IMR-90 (cell line): Measurements from ENCODE around the gene MICU1. TPM values are rescaled to one million over a fixed set of nuclear protein-coding genes. Genes with fewer than 3 reads are reported as not detected.

Source experiments
- ATAC-seq: fragments of 200-7000 bp; cut with Tn5 transposase; 2 replicates; pipeline ENCODE4 v1.9.1; 2020; ENCODE audit warnings: low read depth, mild to moderate bottlenecking, moderate library complexity
- BruUV-seq: library from RNA; stranded (reverse); fragments of 400-500 nt; replicated peaks from 2 replicates; lab custom pipeline; 2021; lab: Mats Ljungman, UMichigan
- CTCF ChIA-PET: fragments of 300-600 bp; formaldehyde crosslinking; extraction: SDS; loops from one replicate; lab custom pipeline; 2021; ENCODE audit warnings: antibody characterized with exemption; lab: Yijun Ruan, JAX
- POLR2A ChIA-PET: fragments of 300-600 bp; sonication (Branson Sonifier 250); formaldehyde crosslinking; loops from one replicate; lab custom pipeline; 2022; ENCODE audit warnings: antibody characterized with exemption; ENCODE audit not compliant: unreplicated experiment; lab: Charles Lee
- DNase-seq: peaks from one replicate; pipeline ENCODE4 v3.0.0; 2013
- H2AFZ ChIP-seq: replicated peaks from 2 replicates; pipeline ENCODE3; 2013; ENCODE audit warnings: low read length, mild to moderate bottlenecking; ENCODE audit not compliant: poor library complexity
- H2AK5ac ChIP-seq: 2 replicates; pipeline ENCODE4 v1.6.1; 2013; ENCODE audit warnings: low read depth, low read length, inconsistent platforms
- H2AK9ac ChIP-seq: replicated peaks from 2 replicates; pipeline ENCODE3; 2013; ENCODE audit warnings: mild to moderate bottlenecking, low read depth, low read length, moderate library complexity; ENCODE audit not compliant: poor library complexity
- H2BK120ac ChIP-seq: 2 replicates; pipeline ENCODE4 v1.6.1; 2013; ENCODE audit warnings: low read depth, low read length, inconsistent platforms
- H2BK15ac ChIP-seq: 3 replicates; pipeline ENCODE4 v1.6.1; 2013; ENCODE audit warnings: low read depth, low read length, inconsistent platforms
- H2BK20ac ChIP-seq: 2 replicates; pipeline ENCODE4 v1.6.1; 2013; ENCODE audit warnings: low read depth, mild to moderate bottlenecking, inconsistent platforms, low read length, moderate library complexity
- H2BK5ac ChIP-seq: 2 replicates; pipeline ENCODE4 v1.6.1; 2013; ENCODE audit warnings: mild to moderate bottlenecking, low read depth, low read length, inconsistent platforms; ENCODE audit not compliant: poor library complexity, severe bottlenecking
- H3K14ac ChIP-seq: replicated peaks from 2 replicates; pipeline ENCODE4 v1.6.1; 2013; ENCODE audit warnings: low read depth, low read length, inconsistent platforms
- H3K18ac ChIP-seq: 2 replicates; pipeline ENCODE4 v1.6.1; 2013; ENCODE audit warnings: low read depth, low read length, control low read depth
- H3K23ac ChIP-seq: 2 replicates; pipeline ENCODE4 v1.6.1; 2013; ENCODE audit warnings: low read depth, low read length, inconsistent platforms
- H3K27ac ChIP-seq: 2 replicates; pipeline ENCODE4 v1.5.1; 2013; ENCODE audit warnings: mild to moderate bottlenecking, control low read depth, low read length; ENCODE audit not compliant: insufficient read depth
- H3K27me3 ChIP-seq: 2 replicates; pipeline ENCODE4 v1.6.1; 2013; ENCODE audit warnings: low read length; ENCODE audit not compliant: control insufficient read depth, insufficient read depth
- H3K36me3 ChIP-seq: 2 replicates; pipeline ENCODE4 v1.6.1; 2013; ENCODE audit warnings: low read length, mixed read lengths; ENCODE audit not compliant: control insufficient read depth, insufficient read depth
- H3K4ac ChIP-seq: 2 replicates; pipeline ENCODE4 v1.6.1; 2013; ENCODE audit warnings: low read depth, low read length, inconsistent platforms
- H3K4me1 ChIP-seq: 2 replicates; pipeline ENCODE4 v1.6.1; 2013; ENCODE audit warnings: low read length, mixed read lengths; ENCODE audit not compliant: control insufficient read depth, insufficient read depth
- H3K4me2 ChIP-seq: 2 replicates; pipeline ENCODE4 v1.6.1; 2013; ENCODE audit warnings: low read depth, mild to moderate bottlenecking, control low read depth, low read length, moderate library complexity
- H3K4me3 ChIP-seq: 2 replicates; pipeline ENCODE4 v1.5.1; 2013; ENCODE audit warnings: low read depth, mild to moderate bottlenecking, control low read depth, low read length, moderate library complexity; ENCODE audit not compliant: insufficient read depth
- H3K56ac ChIP-seq: 2 replicates; pipeline ENCODE4 v1.6.1; 2013; ENCODE audit warnings: low read length, inconsistent platforms; ENCODE audit not compliant: insufficient read depth; ENCODE audit errors: extremely low read depth
- H3K79me1 ChIP-seq, 2 experiments: 2 replicates each; pipeline ENCODE4 v1.6.1; 2013; ENCODE audit warnings: low read length in 2 of 2, inconsistent platforms in 1 of 2, low read depth in 1 of 2
- H3K9ac ChIP-seq: 2 replicates; pipeline ENCODE4 v1.6.1; 2013; ENCODE audit warnings: low read depth, low read length, control low read depth
- H3K9me1 ChIP-seq: 2 replicates; pipeline ENCODE4 v1.6.1; 2013; ENCODE audit warnings: low read length, inconsistent platforms; ENCODE audit not compliant: insufficient read depth
- H3K9me3 ChIP-seq: 2 replicates; pipeline ENCODE4 v1.6.1; 2013; ENCODE audit warnings: low read length; ENCODE audit not compliant: control insufficient read depth, insufficient read depth
- H4K20me1 ChIP-seq: 2 replicates; pipeline ENCODE4 v1.6.1; 2013; ENCODE audit warnings: low read length, inconsistent platforms; ENCODE audit not compliant: insufficient read depth
- H4K5ac ChIP-seq: 2 replicates; pipeline ENCODE4 v1.6.1; 2013; ENCODE audit warnings: mild to moderate bottlenecking, low read depth, low read length, control low read depth
- H4K8ac ChIP-seq, 2 experiments: 2 replicates each; pipeline ENCODE4 v1.6.1; 2013; ENCODE audit warnings: low read depth in 2 of 2, low read length in 2 of 2, control low read depth in 1 of 2, inconsistent platforms in 1 of 2
- H4K91ac ChIP-seq: 2 replicates; pipeline ENCODE4 v1.6.1; 2013; ENCODE audit warnings: low read depth, low read length, inconsistent platforms; ENCODE audit not compliant: insufficient read depth
- BHLHE40 ChIP-seq: fragments of 150-350 bp; IDR thresholded peaks from 2 replicates; pipeline ENCODE4 v1.6.1; 2016; ENCODE audit warnings: mild to moderate bottlenecking, low read depth, low read length
- CEBPB ChIP-seq: IDR thresholded peaks from 2 replicates; pipeline ENCODE4 v1.6.1; 2012; ENCODE audit warnings: low read depth, low read length, improper control_type of control experiment
- CHD1 ChIP-seq: IDR thresholded peaks from 2 replicates; pipeline ENCODE4 v1.6.1; 2012; ENCODE audit warnings: low read depth, low read length, improper control_type of control experiment
- CTCF ChIP-seq: conservative IDR thresholded peaks from 2 replicates; pipeline ENCODE4 v1.5.1; 2012; ENCODE audit warnings: mild to moderate bottlenecking, low read depth, low read length, improper control_type of control experiment
- ELK1 ChIP-seq: fragments of 150-350 bp; IDR thresholded peaks from 2 replicates; pipeline ENCODE4 v1.6.1; 2016; ENCODE audit warnings: low read depth, mild to moderate bottlenecking, low read length, moderate library complexity, borderline replicate concordance
- FOS ChIP-seq: fragments of 150-350 bp; IDR thresholded peaks from 2 replicates; pipeline ENCODE4 v1.6.1; 2016; ENCODE audit warnings: low read depth, low read length
- MAFK ChIP-seq: IDR thresholded peaks from 2 replicates; pipeline ENCODE4 v1.6.1; 2012; ENCODE audit warnings: low read depth, low read length, improper control_type of control experiment
- MXI1 ChIP-seq: IDR thresholded peaks from 2 replicates; pipeline ENCODE4 v1.6.1; 2012; ENCODE audit warnings: low read depth, mild to moderate bottlenecking, low read length, moderate library complexity, borderline replicate concordance
- NFE2L2 ChIP-seq: fragments of 150-350 bp; IDR thresholded peaks from 2 replicates; pipeline ENCODE4 v1.6.1; 2016; ENCODE audit warnings: low read depth, mild to moderate bottlenecking, low read length
- POLR2A ChIP-seq: IDR thresholded peaks from 2 replicates; pipeline ENCODE4 v1.6.1; 2012; ENCODE audit warnings: mild to moderate bottlenecking, low read depth, low read length
- RAD21 ChIP-seq: IDR thresholded peaks from 2 replicates; pipeline ENCODE4 v1.6.1; 2012; ENCODE audit warnings: low read length, improper control_type of control experiment
- RCOR1 ChIP-seq: IDR thresholded peaks from 2 replicates; pipeline ENCODE4 v1.6.1; 2012; ENCODE audit warnings: mild to moderate bottlenecking, low read length, improper control_type of control experiment; ENCODE audit not compliant: insufficient replicate concordance
- RFX5 ChIP-seq: IDR thresholded peaks from 2 replicates; pipeline ENCODE4 v1.8.0; 2012; ENCODE audit warnings: low read depth, mild to moderate bottlenecking, low read length, moderate library complexity
- SMC3 ChIP-seq: fragments of 150-350 bp; IDR thresholded peaks from 2 replicates; pipeline ENCODE4 v1.6.1; 2016; ENCODE audit warnings: low read depth, mild to moderate bottlenecking, antibody characterized with exemption, low read length, moderate library complexity
- USF2 ChIP-seq: fragments of 150-350 bp; IDR thresholded peaks from 2 replicates; pipeline ENCODE4 v1.6.1; 2017; ENCODE audit warnings: mild to moderate bottlenecking, antibody characterized with exemption, low read length, low read depth
- WGBS, 2 experiments: methylation state at CpG; one replicate each; pipeline versions ENCODE4 v1.1.5 to v1.1.7; 2013; ENCODE audit warnings: missing lambda C conversion rate in 2 of 2; ENCODE audit not compliant: insufficient read length in 1 of 2; ENCODE audit errors: extremely low coverage in 2 of 2; 5-methylcytosine and 5-hydroxymethylcytosine counted together
- dilution Hi-C: fragments of 300-500 bp; cut with HindIII; formaldehyde crosslinking; loops from one replicate; pipeline ENCODE4 v1.14.3; 2018; ENCODE audit warnings: low sequenced_read_pairs; ENCODE audit not compliant: unreplicated experiment
- in situ Hi-C: fragments of 300-500 bp; cut with MboI; formaldehyde crosslinking; loops from 3 replicates; pipeline ENCODE4 v1.14.3; 2019; ENCODE audit warnings: low sequenced_read_pairs, inconsistent platforms, mixed read lengths
- intact Hi-C: fragments of 100-400 bp; cut with micrococcal nuclease; formaldehyde crosslinking; loops from 2 replicates; pipeline ENCODE4 v1.10.0; 2022
- polyA plus RNA-seq, 3 experiments: library from polyadenylated mRNA; depleted of rRNA; stranded (reverse); fragments of >200 nt; gene quantifications; 2 replicates each; pipeline ENCODE4 v1.2.3, GENCODE V29; 2012; ENCODE audit warnings: low replicate concordance in 1 of 3
- total RNA-seq: library from RNA; depleted of rRNA; stranded (reverse); fragments of >200 nt; gene quantifications from 2 replicates; pipeline ENCODE4 v1.2.3, GENCODE V29; 2012

The MICU1 gene
- total and polyA plus RNA-seq, 2 of the 4 experiments (the other 2 are of a cell fraction): 43.6 to 44.7 TPM

- Histone ChIP-seq H3K4me3 (no peak overlapping the region), H3K14ac (no peak overlapping the region), H4K20me1 (no peaks in the 10 kb centered on the region), H3K79me1 (no peaks in the 10 kb centered on the region; a peak in 1 of 4 replicates), H2BK5ac (no peak overlapping the region), H3K36me3 (no peaks in the 10 kb centered on the region), H3K4ac (no peak overlapping the region), H3K9me1 (no peaks in the 10 kb centered on the region), H3K9me3 (no peaks in the 10 kb centered on the region), H2BK20ac (no peak overlapping the region), H3K18ac (no peak overlapping the region), H3K27me3 (no peaks in the 10 kb centered on the region), H4K91ac (no peak overlapping the region), H2AFZ (no peak overlapping the region), H3K4me1 (no peaks in the 10 kb centered on the region), H2AK9ac (no peak overlapping the region), H3K23ac (no peak overlapping the region), H3K4me2 (no peak overlapping the region), H4K5ac (no peak overlapping the region), H3K56ac (no peak overlapping the region), H2BK120ac (no peak overlapping the region), H2BK15ac (no peak overlapping the region), H3K9ac (no peak overlapping the region), H2AK5ac (no peak overlapping the region), H3K27ac (no peak overlapping the region), H4K8ac (no peak overlapping the region)
- WGBS, 2 experiments: 100% methylated on average over 1 of the region's 7 CpGs; no CpG with 5 or more reads in 1 of the 2 experiments
- no TSS peak for BruUV-seq
- TF ChIP-seq USF2 (no peak), CTCF (no peak), RAD21 (no peak), CEBPB (no peak), FOS (no peak), SMC3 (no peak), NFE2L2 (no peak), CHD1 (no peak), BHLHE40 (no peak), ELK1 (no peak), RCOR1 (no peak), RFX5 (no peak), MAFK (no peak), POLR2A (no peak), MXI1 (no peak)
- no peak for ATAC-seq
- intact Hi-C loops (no loop called here), dilution Hi-C loops (no loop called here), in situ Hi-C loops (no loop called here)
- DNase-seq: no peak
- ChIA-PET POLR2A (interaction anchor here (0.7 kb wide), 1 partner anchor 45 kb away, joined by 3 read pairs; no protein-coding TSS in a partner anchor), CTCF (no interaction called here)
These were observed 217.8 kb downstream of the MICU1 start for GRCh38 chr10:72407927-72408600.
